ENCODE measurements around the gene TMEM212.
"Not testable (repeated sequence)": the region's sequence is repeated elsewhere in the genome, so short reads cannot be mapped to it uniquely, and the experiment has no call there.

The TMEM212 gene

DNA sequence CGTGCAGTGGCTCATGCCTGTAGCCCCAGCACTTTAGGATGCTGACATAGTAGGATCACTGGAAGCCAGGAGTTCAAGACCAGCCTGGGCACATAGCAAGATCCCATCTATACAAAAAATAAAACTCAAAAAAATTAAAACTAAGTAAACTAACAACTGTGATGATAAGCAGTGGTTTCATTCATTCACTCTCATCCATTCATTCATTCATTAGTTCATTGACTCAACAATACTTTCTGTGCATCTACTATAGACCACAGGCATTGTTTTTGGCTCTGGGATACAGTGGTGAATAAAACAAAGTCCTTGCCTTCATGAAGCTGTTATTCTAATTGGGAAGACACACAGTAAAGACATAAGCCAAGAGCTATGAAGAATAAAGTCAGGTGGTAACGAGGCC lies 7.5 kb upstream of the TMEM212 start:
- DNase-seq, result no peak

- DNase-seq, result no peak
Measured at GRCh38 chr3:171836855-171837254, 6.3 kb upstream of the TMEM212 start.

GRCh38 chr3:171837698-171838097 lies 5.5 kb upstream of the TMEM212 start:
- DNase-seq, result no peak

- no peak for DNase-seq
Measured at GRCh38 chr3:171838218-171838720, 4.9 kb upstream of the TMEM212 start.

GRCh38 chr3:171839270-171839669 lies 3.9 kb upstream of the TMEM212 start:
- DNase-seq, result no peak

GRCh38 chr3:171840445-171840810 lies 2.7 kb upstream of the TMEM212 start:
- no peak for DNase-seq

- DNase-seq, result no peak
Measured at GRCh38 chr3:171840811-171841619, 2.1 kb upstream of the TMEM212 start.

DNA sequence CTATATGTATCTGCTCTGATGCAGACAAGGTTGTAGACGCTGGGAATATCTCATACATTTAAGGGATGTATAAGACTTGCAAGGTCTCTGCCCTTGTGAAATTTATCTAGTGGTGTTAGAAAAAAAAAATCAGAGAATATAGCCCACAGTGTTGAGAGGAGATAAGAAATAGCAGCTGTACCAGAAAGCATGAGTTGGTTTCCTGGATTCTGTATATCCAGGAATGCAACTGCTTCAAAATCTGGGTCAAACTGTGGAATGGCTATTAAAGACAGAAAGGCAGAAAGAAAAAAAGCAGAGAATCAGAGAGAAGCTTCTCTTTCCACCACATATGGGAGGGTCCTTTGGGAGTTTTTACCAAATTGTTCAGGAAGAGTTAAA lies 1.5 kb upstream of the TMEM212 start:
- no peak for DNase-seq

- DNase-seq, result no peak
Measured at GRCh38 chr3:171844873-171845272, 1.7 kb downstream of the TMEM212 start.

- no peak for DNase-seq
Measured at GRCh38 chr3:171845481-171846284, 2.5 kb downstream of the TMEM212 start.

DNA sequence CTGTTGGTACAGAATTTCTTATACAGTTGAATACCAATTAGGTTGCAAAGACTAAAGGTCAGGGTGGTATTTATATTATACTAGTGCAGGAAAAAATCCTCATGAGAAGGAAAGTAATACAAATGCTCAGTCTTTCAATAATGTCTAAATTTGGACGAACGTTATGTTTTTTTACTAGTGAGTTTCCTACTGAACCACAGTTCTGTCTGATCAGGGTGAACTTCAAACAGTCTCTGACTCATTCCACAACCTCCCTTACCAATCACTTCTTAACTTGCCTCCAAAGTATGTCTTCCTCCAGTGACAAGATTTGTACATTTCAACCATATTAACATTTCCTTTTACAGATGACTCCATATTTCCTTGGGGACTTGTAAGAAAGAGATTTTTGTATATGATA lies 3.4 kb downstream of the TMEM212 start:
- DNase-seq, result no peak

GRCh38 chr3:171847133-171847532 lies 4.0 kb downstream of the TMEM212 start:
- DNase-seq, result no peak

- no peak for DNase-seq
Measured at GRCh38 chr3:171847595-171848259, 4.6 kb downstream of the TMEM212 start.

DNA sequence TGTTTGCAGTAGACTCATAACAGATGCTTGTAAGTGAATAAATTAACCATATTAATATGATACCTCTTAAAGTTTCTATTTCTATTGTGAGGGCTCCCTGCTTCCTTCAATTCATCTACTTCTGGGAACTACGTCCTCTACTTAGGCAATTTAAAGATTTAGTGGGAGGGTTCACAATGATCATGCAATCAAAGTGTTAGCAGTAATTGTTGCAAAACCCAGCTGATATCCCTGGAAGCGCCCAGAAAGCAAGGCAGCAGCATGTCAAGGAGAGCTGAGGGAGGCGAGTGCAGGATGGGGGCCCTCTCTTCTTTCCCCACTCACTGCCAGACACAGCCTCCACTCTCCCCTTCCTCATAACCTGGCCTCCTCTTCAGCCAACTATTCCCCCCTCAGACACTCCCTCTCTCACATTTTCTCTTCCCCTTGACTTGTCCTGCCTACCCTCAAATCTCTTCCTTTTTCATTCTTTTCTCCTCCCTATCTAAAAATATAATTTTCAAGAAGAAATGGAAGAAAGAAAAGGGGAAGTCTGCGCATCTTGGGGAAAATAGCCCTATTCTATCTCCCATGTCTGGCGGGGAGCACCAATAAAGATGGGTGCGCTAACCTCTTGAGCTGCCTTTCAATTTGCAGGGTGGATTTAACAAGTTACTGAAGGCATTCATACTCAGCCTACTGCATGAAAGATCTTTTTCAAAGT lies 6.6 kb downstream of the TMEM212 start:
- DNase-seq, result no peak

- DNase-seq, result no peak
Measured at GRCh38 chr3:171850320-171850959, 7.3 kb downstream of the TMEM212 start.

DNA sequence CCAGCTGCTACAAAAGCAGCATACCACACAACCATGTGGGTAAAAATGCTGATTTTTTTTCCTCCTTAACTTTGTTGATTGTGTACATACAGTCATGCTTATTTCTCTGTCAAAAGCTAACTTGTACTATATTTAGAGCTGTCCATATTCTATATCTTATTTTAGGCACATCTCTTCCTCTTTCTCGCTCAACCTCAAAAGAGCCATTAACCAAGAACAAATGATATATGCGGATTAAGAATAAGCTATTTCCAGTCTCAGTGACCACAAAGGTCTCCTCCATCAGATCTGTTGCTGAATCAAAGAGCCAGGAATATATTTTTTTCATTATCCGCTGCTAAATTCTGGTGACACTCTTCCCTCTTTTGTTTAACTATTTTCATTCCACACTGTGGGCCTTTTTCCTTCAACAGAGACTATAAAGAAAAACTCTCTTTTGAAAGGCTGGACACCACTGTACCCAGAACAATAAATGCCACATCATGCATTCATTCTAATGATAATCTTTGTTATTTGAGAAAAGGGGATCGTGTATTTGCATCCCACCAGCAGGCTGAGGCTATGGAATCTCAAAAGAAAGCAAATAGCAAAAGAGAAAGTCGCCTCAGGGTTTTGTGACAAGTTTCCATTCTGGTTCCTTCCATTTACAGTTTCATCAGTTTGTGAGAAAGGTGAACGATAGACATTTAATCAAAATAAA lies 8.0 kb downstream of the TMEM212 start:
- no peak for DNase-seq

DNA sequence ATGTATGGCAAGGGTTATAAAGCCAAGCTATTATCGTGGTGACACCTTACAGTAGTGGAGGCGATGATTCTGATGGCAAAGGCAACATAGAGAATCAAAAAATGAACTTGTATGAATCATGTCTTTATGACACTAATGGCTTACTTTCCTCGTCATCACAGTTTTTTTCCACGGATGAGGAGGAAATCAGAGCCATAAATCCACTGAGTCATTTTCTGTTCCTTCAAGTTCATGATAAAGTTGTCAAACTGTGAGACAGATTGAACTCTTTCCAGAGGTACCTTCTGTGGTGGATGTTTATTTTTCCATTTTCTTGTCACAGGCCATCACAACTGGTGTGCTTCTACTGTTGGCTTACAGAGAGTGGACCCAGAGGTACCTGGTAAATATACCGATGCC lies 8.5 kb downstream of the TMEM212 start:
- DNase-seq, result no peak

- no peak for DNase-seq
Measured at GRCh38 chr3:171854649-171855305, 11.6 kb downstream of the TMEM212 start.

GRCh38 chr3:171858770-171859169 lies 15.6 kb downstream of the TMEM212 start:
- not testable (repeated sequence) for DNase-seq

- DNase-seq, result no peak
Measured at GRCh38 chr3:171860830-171861535, 17.8 kb downstream of the TMEM212 start.

DNA sequence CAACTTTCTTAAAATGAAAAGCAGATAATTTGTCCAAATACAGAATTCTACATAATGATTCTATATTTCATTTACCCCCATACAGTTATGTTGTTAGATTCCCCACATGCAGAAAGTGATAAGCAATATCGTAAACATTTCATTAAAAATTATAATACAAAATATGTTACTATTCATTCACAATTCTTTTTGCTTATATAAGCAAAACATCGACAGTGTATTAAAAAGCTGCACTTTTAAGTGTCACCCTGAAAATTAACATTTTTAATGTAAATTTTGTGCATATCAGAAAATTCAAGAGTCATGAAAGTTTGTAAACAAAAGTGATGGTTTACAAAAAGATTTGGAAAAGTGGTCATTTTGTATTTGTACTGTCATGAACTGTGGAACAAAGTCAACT lies 19.2 kb downstream of the TMEM212 start:
- no peak for DNase-seq

Measured in AML-193 (cell line).